ENCODE measurements around the gene ABHD16A. TPM values are rescaled to one million over a fixed set of nuclear protein-coding genes. Genes with fewer than 3 reads are reported as not detected.
A peak's percentile ranks its signal among the peaks of the same experiment; 100 is the strongest.

The ABHD16A gene
- total and polyA plus RNA-seq, 4 experiments from 2014 or later, result 35.9 to 69.2 (median 56.4) TPM

DNA sequence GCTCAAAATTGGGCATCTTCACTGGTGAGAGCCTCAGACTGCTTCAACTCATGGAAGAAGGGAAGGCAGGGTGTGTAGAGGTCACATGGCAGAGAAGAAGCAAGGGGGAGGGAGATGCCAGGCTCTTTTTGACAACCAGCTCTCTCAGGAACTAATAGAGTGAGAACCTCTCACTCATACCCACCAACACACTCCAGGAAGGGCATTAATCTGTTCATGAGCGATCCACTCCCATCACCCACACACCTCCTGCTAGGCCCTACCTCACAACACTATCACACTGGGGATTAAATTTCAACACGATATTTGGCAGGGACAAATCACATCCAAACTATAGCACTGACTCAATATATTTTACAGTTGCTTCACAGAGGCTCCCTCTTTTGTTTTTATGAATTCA lies 38.7 kb upstream of the ABHD16A start:
- Histone ChIP-seq H3K27ac (ENCODE audit: low read depth, low read length) (no peak overlapping the region), H3K36me3 (ENCODE audit: insufficient read depth, low read length) (no peaks in the 10 kb centered on the region), H3K27me3 (ENCODE audit: insufficient read depth, low read length) (no peaks in the 10 kb centered on the region), H3K9me3 (ENCODE audit: control insufficient read depth in 1 of 2, low read length in 2 of 2) (no peaks in the 10 kb centered on the region), H3K4me1 (ENCODE audit: insufficient read depth, low read length) (peaks cover 37% of the 10 kb centered on the region), H3K4me3 (ENCODE audit: low read length in 2 of 2) (no peak overlapping the region)
- H3K36me3 Mint-ChIP-seq, result peaks cover 4 to 9% of the 10 kb centered on the region in 2 donors
- H3K4me3 Mint-ChIP-seq, result peak overlapping the region in 7 of 8 donors; percentile 5 to 86 (median 58)
- intact Hi-C loops (cut with micrococcal nuclease), result no loop called here
- POLR2A ChIA-PET (ENCODE audit: partially characterized antibody), result interaction anchor here (0.9 to 1.0 kb wide), 2 partner anchors 54 to 57 kb away, joined by 3 read pairs; partner anchors contain the start of gene VARS1
- H3K4me1 Mint-ChIP-seq, result peaks cover 29 to 46% (median 38%) of the 10 kb centered on the region in 4 donors
- H3K27ac Mint-ChIP-seq, result peak overlapping the region in 2 of 7 donors; percentile 77 to 94
- H3K9me3 Mint-ChIP-seq, result no peaks in the 10 kb centered on the region
- H3K27me3 Mint-ChIP-seq, result no peaks in the 10 kb centered on the region
- CTCF ChIA-PET (ENCODE audit: partially characterized antibody), result interaction anchor here (3.3 to 17.2 kb wide), 2 partner anchors 31 to 49 kb away, joined by 15 to 173 read pairs; partner anchors contain the start of gene VWA7
- no peak for DNase-seq

DNA sequence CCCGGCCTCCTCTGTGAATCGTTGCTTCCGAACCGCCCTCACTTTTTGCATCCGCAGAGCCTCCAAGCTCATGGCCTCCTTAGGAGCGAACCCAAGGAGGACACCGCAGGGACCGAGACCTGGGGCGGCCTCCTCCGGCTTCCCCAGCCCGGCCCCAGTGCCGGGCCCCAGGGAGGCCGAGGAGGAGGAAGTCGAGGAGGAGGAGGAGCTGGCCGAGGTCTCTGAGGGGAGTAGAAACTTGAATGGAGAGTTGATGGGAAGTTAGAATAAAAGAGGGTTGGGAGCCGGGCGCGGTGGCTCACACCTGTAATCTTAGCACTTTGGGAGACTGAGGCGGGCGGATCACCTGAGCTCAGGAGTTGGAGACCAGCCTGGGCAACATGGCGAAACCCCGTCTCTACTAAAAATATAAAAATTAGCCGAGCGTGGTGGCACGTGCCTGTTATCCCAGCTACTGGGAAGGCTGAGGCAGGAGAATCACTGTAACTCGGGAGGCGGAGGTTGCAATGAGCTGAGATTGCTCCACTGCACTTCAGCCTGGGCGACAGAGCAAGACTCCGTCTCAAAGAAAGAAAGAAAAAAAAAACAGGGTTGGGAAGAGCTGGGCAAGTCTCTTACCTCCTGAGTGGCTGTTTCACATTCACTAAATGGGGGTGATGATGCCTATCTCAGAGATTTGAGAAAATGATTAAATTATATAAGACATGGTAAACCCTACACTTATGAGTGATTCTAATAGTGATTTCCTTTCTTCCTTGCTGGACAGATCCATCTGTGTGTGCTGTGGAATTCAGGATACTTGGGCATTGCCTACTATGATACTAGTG lies 37.5 kb upstream of the ABHD16A start:
- intact Hi-C loops (cut with micrococcal nuclease), result no loop called here
- Mint-ChIP-seq H3K36me3 (peaks cover 4 to 19% of the 10 kb centered on the region in 2 donors), H3K9me3 (no peaks in the 10 kb centered on the region), H3K27ac (peak overlapping the region; percentile 94 to 97 (median 95)), H3K27me3 (no peaks in the 10 kb centered on the region), H3K4me3 (peak overlapping the region; percentile 86 to 99 (median 96)), H3K4me1 (peaks cover 33 to 57% (median 47%) of the 10 kb centered on the region in 4 donors)
- Histone ChIP-seq H3K4me3 (ENCODE audit: low read length in 2 of 2) (peak overlapping the region; percentile 82), H3K36me3 (ENCODE audit: insufficient read depth, low read length) (no peaks in the 10 kb centered on the region), H3K4me1 (ENCODE audit: insufficient read depth, low read length) (peaks cover 42% of the 10 kb centered on the region), H3K9me3 (ENCODE audit: control insufficient read depth in 1 of 2, low read length in 2 of 2) (no peaks in the 10 kb centered on the region), H3K27me3 (ENCODE audit: insufficient read depth, low read length) (no peaks in the 10 kb centered on the region), H3K27ac (ENCODE audit: low read depth, low read length) (peak overlapping the region; percentile 64)
- no peak for DNase-seq
- ChIA-PET POLR2A (ENCODE audit: partially characterized antibody) (interaction anchor here (0.6 to 8.9 kb wide), 19 partner anchors 13 to 450 kb away, joined by 3 to 81 read pairs (median 7); partner anchors contain the start of genes ABHD16A, BAG6, DDAH2 and GPANK1), CTCF (ENCODE audit: partially characterized antibody) (interaction anchor here (0.7 to 17.2 kb wide), 6 partner anchors 11 to 89 kb away, joined by 3 to 173 read pairs (median 12); partner anchors contain the start of genes HSPA1A, HSPA1B, HSPA1L and VWA7)

DNA sequence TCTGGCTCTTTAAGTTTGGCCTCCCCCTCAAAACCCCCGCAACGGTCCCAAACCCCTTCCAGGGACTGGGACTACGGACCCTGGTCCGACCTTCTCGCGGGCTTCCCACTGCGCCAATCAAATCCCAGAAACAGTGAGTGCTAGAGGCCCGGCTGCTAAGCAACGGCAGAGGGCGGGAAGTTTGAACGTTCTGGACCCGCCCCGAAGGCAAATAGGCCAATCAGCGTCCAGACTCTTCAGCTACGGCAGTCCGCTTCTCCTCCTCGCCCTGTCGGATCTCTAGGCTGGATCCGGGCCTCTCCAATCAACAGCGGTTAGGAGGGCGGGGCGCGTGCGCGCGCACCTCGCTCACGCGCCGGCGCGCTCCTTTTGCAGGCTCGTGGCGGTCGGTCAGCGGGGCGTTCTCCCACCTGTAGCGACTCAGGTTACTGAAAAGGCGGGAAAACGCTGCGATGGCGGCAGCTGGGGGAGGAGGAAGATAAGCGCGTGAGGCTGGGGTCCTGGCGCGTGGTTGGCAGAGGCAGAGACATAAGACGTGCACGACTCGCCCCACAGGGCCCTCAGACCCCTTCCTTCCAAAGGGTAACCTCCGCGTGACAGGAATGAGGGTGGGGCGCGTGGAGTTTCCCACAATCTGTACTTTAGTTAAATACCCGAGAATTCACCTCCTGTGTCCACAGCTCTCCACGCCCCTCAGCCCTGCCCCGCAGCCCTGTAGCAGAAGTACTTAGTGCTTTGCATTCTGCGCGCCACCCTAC lies 36.7 kb upstream of the ABHD16A start, which contains the start of gene MSH5:
Gene MSH5 (plus strand): TSS at position 367 of the 758 bp plus-strand sequence. CDS start 462 bp downstream, outside the sequence.
- H3K36me3 ChIP-seq (ENCODE audit: insufficient read depth, low read length), result no peaks in the 10 kb centered on the region
- CTCF ChIA-PET (ENCODE audit: partially characterized antibody), result interaction anchor here (0.7 to 17.2 kb wide), 8 partner anchors 10 to 150 kb away, joined by 3 to 173 read pairs (median 7); partner anchors contain the start of genes HSPA1A, HSPA1B, HSPA1L and VWA7
- DNase-seq, result peak; percentile 92 to 97 (median 94)
- Mint-ChIP-seq H3K4me3 (peak within 1 kb of the TSS; percentile 89 to 99 (median 98)), H3K27me3 (no peaks in the 10 kb centered on the region), H3K4me1 (peaks cover 33 to 64% (median 51%) of the 10 kb centered on the region in 4 donors), H3K36me3 (peaks cover 0 to 27% of the 10 kb centered on the region in 2 donors), H3K9me3 (no peaks in the 10 kb centered on the region), H3K27ac (peak within 1 kb of the TSS; percentile 94 to 97 (median 95))
- H3K27ac ChIP-seq (ENCODE audit: low read depth, low read length), result peak within 1 kb of the TSS; percentile 64
- no peaks in the 10 kb centered on the region for H3K9me3 ChIP-seq (ENCODE audit: control insufficient read depth in 1 of 2, low read length in 2 of 2)
- intact Hi-C loops (cut with micrococcal nuclease), result loop anchor here (1.0 to 5.0 kb wide), 4 partner anchors 33 to 88 kb away; partner anchors contain the start of genes ABHD16A, BAG6 and LY6G5C
- peaks cover 42% of the 10 kb centered on the region for H3K4me1 ChIP-seq (ENCODE audit: insufficient read depth, low read length)
- H3K27me3 ChIP-seq (ENCODE audit: insufficient read depth, low read length), result no peaks in the 10 kb centered on the region
- peak within 1 kb of the TSS; percentile 82 for H3K4me3 ChIP-seq (ENCODE audit: low read length in 2 of 2)
- POLR2A ChIA-PET (ENCODE audit: partially characterized antibody), result interaction anchor here (0.6 to 8.9 kb wide), 25 partner anchors 11 to 1232 kb away, joined by 3 to 81 read pairs (median 5); partner anchors contain the start of genes ABHD16A, BAG6, DDAH2 and GPANK1

DNA sequence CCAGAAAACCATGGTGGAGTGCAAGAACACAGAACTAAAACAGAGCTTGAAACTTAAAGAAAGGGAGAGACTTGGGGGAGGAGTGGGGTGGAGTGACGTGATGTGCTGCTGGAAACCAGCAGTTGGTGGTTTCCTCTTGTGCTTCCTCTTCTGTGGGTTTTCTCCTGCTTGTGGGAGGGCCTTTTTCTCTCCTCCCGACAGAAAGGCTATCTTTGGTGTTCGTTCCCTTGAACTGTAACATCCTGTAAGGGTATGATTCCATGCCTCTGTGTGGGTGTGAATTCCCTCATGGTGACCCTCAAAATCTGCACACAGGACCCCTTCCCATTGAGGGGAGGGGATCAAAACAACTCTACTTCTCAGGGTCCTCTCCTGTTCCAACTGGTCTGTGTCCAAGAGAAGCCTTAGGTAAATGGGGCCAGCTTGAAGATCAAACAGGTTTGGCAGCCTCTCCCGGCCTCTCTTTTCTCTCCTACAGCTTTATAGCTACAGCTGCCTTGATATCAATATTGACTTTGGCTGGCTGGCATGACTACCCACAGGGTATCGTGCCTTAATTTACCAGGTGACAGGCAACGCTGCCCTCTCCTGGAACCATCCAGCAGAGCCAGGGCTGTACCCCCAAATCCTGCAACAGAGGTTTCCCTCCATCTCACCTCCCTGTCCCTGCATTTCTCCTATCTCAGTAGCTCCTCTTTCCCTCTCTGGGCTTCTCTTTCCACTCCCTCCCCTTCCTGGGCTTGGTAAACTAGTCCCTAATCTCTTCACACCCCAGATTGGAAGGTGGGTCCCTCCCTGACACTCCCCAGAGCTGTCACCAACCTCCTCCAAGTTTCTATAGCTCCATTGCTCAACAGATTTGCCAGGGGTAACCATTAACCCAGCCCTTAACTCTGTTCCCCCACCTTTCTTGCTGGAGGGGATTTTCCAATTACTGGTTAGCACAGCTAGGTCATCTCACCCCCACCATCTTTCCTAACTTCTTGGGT lies 35.2 kb upstream of the ABHD16A start:
- CTCF ChIA-PET (ENCODE audit: partially characterized antibody), result interaction anchor here (0.6 to 17.2 kb wide), 18 partner anchors 8 to 156 kb away, joined by 3 to 173 read pairs (median 5); partner anchors contain the start of genes GPANK1, HSPA1A, HSPA1L and LSM2
- POLR2A ChIA-PET (ENCODE audit: partially characterized antibody), result interaction anchor here (0.5 to 8.9 kb wide), 29 partner anchors 11 to 1691 kb away, joined by 3 to 81 read pairs (median 4); partner anchors contain the start of genes ABHD16A, BAG6, DDAH2 and FKBPL
- H3K27me3 ChIP-seq (ENCODE audit: insufficient read depth, low read length), result no peaks in the 10 kb centered on the region
- Mint-ChIP-seq H3K9me3 (no peaks in the 10 kb centered on the region), H3K27ac (peak overlapping the region; percentile 94 to 97 (median 95)), H3K27me3 (no peaks in the 10 kb centered on the region), H3K36me3 (peaks cover 8 to 42% of the 10 kb centered on the region in 2 donors), H3K4me3 (peak overlapping the region; percentile 84 to 99 (median 98)), H3K4me1 (peaks cover 42 to 80% (median 64%) of the 10 kb centered on the region in 4 donors)
- intact Hi-C loops (cut with micrococcal nuclease), result loop anchor here (1.0 to 5.0 kb wide), 5 partner anchors 8 to 73 kb away; partner anchors contain the start of genes ABHD16A and LY6G5C
- no peaks in the 10 kb centered on the region for H3K9me3 ChIP-seq (ENCODE audit: control insufficient read depth in 1 of 2, low read length in 2 of 2)
- peaks cover 57% of the 10 kb centered on the region for H3K4me1 ChIP-seq (ENCODE audit: insufficient read depth, low read length)
- peaks cover 10% of the 10 kb centered on the region for H3K36me3 ChIP-seq (ENCODE audit: insufficient read depth, low read length)
- H3K27ac ChIP-seq (ENCODE audit: low read depth, low read length), result peak overlapping the region; percentile 82
- DNase-seq, result peak; percentile 77 to 88 (median 82)
- peak overlapping the region; percentile 11 to 95 for H3K4me3 ChIP-seq (ENCODE audit: low read length in 2 of 2)

DNA sequence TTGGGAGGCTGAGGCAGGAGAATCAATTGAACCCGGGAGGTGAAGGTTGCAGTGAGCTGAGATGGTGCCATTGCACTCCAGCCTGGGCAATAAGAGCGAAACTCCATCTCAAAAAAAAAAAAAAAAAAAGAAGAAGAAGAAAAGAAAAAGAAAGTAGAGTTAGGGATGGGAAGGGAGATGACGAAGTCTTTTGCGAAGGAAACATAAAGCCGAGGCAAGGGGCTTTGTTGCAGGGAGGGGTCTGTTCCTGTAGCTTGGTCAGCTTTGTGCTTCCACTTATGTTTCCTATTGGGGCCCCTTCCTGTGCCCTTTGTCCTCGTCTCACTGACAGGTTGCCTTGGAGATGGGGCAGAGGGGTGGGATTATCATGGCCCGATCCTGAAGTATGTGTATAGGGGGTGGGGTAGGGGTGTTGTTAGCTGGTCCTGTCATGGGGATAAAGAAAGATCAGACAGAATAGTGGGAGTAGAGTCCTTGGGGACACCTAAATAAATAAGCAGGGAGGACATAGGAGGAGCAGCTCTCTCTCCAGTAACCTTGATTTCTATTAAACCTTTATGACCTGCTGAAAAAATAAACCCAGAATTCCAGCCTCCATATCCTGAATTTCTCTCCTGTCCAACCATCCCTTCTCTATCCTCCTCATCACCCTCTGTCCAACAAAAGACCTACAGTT lies 34.3 kb upstream of the ABHD16A start:
- peak overlapping the region; percentile 11 to 95 for H3K4me3 ChIP-seq (ENCODE audit: low read length in 2 of 2)
- Mint-ChIP-seq H3K4me3 (peak overlapping the region; percentile 84 to 99 (median 98)), H3K27ac (peak overlapping the region; percentile 94 to 97 (median 95)), H3K27me3 (no peaks in the 10 kb centered on the region), H3K9me3 (no peaks in the 10 kb centered on the region), H3K36me3 (peaks cover 11 to 47% of the 10 kb centered on the region in 2 donors), H3K4me1 (peaks cover 45 to 83% (median 67%) of the 10 kb centered on the region in 4 donors)
- no peaks in the 10 kb centered on the region for H3K9me3 ChIP-seq (ENCODE audit: control insufficient read depth in 1 of 2, low read length in 2 of 2)
- CTCF ChIA-PET (ENCODE audit: partially characterized antibody), result interaction anchor here (0.6 to 17.2 kb wide), 15 partner anchors 7 to 152 kb away, joined by 3 to 173 read pairs (median 5); partner anchors contain the start of genes GPANK1, HSPA1A, HSPA1L and LSM2
- intact Hi-C loops (cut with micrococcal nuclease), result loop anchor here (5.0 kb wide), 1 partner anchor 55 kb away; the partner anchor contains the start of gene LY6G5C
- DNase-seq, result no peak
- POLR2A ChIA-PET (ENCODE audit: partially characterized antibody), result interaction anchor here (0.6 to 8.9 kb wide), 23 partner anchors 10 to 1690 kb away, joined by 3 to 81 read pairs (median 6); partner anchors contain the start of genes ABHD16A, BAG6, C6orf47 and DDAH2
- no peaks in the 10 kb centered on the region for H3K27me3 ChIP-seq (ENCODE audit: insufficient read depth, low read length)
- H3K36me3 ChIP-seq (ENCODE audit: insufficient read depth, low read length), result peaks cover 15% of the 10 kb centered on the region
- H3K4me1 ChIP-seq (ENCODE audit: insufficient read depth, low read length), result peaks cover 60% of the 10 kb centered on the region
- peak overlapping the region; percentile 82 for H3K27ac ChIP-seq (ENCODE audit: low read depth, low read length)
